Measurements from ENCODE around the gene HOXC12.

DNA sequence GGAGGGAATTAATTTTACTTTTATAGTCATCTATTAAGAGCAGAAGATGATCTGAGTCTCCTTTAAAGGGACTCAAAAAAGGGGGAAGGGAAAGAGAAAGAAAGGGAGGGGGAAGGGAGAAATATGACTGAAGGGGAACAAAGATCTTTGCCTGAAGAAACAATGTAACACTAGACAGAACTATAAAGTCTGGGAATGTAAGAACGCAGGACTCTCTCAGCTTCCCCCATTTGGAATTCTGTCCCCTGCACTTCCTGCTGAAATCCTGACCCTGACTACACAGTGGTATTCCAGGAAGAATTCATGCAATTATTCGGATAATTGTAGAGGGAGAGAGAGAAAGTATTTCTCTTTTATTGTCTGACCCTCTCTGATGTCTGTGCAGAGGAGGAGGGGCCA lies 9.6 kb downstream of the HOXC12 start:
- no peak for TF ChIP-seq EZH2 (IDR thresholded peaks at IDR 0.05; ENCODE audit: borderline replicate concordance, insufficient read depth, low read depth, low read length, poor library complexity, severe bottlenecking)
- TF ChIP-seq, protein P1, sequence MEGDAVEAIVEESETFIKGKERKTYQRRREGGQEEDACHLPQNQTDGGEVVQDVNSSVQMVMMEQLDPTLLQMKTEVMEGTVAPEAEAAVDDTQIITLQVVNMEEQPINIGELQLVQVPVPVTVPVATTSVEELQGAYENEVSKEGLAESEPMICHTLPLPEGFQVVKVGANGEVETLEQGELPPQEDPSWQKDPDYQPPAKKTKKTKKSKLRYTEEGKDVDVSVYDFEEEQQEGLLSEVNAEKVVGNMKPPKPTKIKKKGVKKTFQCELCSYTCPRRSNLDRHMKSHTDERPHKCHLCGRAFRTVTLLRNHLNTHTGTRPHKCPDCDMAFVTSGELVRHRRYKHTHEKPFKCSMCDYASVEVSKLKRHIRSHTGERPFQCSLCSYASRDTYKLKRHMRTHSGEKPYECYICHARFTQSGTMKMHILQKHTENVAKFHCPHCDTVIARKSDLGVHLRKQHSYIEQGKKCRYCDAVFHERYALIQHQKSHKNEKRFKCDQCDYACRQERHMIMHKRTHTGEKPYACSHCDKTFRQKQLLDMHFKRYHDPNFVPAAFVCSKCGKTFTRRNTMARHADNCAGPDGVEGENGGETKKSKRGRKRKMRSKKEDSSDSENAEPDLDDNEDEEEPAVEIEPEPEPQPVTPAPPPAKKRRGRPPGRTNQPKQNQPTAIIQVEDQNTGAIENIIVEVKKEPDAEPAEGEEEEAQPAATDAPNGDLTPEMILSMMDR (IDR thresholded peaks at IDR 0.05): no peak
